GM13976 (cell line): ENCODE results near the gene PSMG4.

Source experiments
- DNase-seq: peaks from one replicate; pipeline ENCODE4 v3.0.0; 2012; ENCODE audit warnings: low spot score
- CTCF ChIP-seq: IDR thresholded peaks from 2 replicates; pipeline ENCODE4 v1.5.1; 2012; ENCODE audit warnings: borderline replicate concordance, mild to moderate bottlenecking; ENCODE audit not compliant: insufficient read depth; ENCODE audit errors: extremely low read depth, missing control alignments, control extremely low read depth
- in situ Hi-C: fragments of 300-500 bp; cut with MboI; formaldehyde crosslinking; loops from one replicate; pipeline ENCODE4 v1.12.0; 2022; ENCODE audit warnings: low sequenced_read_pairs, mixed read lengths, inconsistent platforms; ENCODE audit not compliant: unreplicated experiment

The PSMG4 gene

GRCh38 chr6:3276174-3277167, 17.7 kb downstream of the PSMG4 start:
- no peak for DNase-seq
- in situ Hi-C loops: loop anchor here (5.0 to 25.0 kb wide), 3 partner anchors 186 to 711 kb away; partner anchors contain the start of gene SLC22A23
- TF ChIP-seq CTCF: no peak

GRCh38 chr6:3277251-3277650, 18.5 kb downstream of the PSMG4 start:
- in situ Hi-C loops: loop anchor here (5.0 to 25.0 kb wide), 3 partner anchors 185 to 710 kb away; partner anchors contain the start of gene SLC22A23
- DNase-seq: no peak
- no peak for TF ChIP-seq CTCF

DNA sequence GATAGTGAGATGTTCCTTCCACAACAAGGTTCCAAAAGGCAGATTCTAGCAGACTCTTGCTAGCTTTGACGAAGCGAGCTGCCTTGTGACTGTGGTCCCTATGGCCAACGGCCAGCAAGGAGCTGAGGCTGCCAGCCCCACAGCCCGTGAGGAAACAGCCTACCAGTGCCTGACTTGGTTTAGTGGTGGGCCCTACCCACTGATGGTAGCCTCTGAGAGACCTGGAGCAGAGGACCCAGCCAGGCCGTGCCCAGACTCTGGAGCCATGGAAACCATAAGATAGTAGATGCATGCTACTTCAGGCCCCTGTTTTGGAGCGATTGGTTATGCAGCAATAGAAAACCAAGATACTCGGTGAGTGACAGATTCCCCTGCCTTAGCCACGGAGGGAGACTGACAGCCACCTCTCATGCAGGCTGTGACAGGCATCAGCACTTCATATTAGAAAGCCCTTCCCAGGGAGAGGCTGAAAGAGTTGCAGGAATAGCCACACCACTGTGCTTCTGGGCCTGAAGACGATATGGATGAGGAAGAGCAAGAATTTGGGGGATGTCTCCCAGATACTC, 19.2 kb downstream of the PSMG4 start:
- no peak for TF ChIP-seq CTCF
- DNase-seq: no peak
- in situ Hi-C loops: loop anchor here (5.0 to 25.0 kb wide), 3 partner anchors 184 to 709 kb away; partner anchors contain the start of gene SLC22A23

- no peak for TF ChIP-seq CTCF
- in situ Hi-C loops: loop anchor here (5.0 to 25.0 kb wide), 3 partner anchors 184 to 709 kb away; partner anchors contain the start of gene SLC22A23
- DNase-seq: no peak
Measured at GRCh38 chr6:3278691-3279090, 19.9 kb downstream of the PSMG4 start.

DNA sequence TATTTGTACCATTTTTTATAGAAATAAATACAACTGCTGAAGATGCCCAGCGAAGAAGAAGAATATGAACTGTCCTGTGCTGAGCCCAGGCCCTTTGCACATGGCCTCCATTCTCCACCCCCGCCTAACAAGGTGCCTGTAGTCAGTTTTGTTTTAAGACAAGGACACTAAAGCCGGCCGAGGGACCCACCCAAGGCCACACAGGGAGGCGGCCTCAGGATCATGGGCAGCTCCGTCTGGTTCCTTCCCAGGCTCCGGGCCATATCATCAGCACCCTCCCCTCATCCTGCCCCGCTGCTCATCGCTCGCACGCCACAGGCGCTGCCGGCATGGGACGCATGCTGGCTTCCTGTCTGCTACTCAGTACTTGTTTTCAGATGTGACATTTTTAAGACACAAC, 21.3 kb downstream of the PSMG4 start:
- in situ Hi-C loops: loop anchor here (25.0 kb wide), 2 partner anchors 182 to 707 kb away; partner anchors contain the start of gene SLC22A23
- TF ChIP-seq CTCF: no peak
- no peak for DNase-seq

DNA sequence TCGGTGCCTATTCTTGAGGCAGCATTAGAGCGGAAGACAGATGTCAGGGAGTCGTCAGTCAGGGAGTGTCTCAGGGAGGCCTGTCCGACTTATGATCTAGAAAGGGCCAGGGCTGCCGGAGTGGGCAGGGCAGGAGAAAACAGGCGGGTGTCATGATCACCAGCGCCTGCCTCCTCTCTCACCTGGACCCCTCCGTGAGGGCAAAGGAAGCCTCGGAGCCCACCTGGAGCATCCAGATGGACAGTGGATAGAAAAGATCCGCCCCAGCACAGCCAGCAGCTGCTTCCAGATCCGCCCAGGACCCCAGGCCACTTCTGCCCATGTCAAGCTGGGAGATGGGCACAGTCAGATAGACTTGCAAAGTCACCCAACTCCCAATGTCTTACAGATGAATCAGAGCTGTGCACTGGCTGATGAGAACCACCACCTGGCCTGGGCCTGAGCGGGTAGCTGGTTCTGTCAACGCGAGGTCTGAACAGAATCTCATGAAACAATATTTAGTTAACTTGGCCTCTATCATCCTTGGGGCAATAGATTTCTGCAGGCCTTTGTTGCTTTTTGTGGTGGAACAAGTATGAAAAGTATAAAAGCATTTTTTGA, 22.2 kb downstream of the PSMG4 start:
- in situ Hi-C loops: loop anchor here (25.0 kb wide), 2 partner anchors 181 to 706 kb away; partner anchors contain the start of gene SLC22A23
- DNase-seq: no peak
- no peak for TF ChIP-seq CTCF
